GM18951 (cell line): ENCODE measurements around the gene ARHGAP6.
"Not testable (repeated sequence)": the region's sequence is repeated elsewhere in the genome, so short reads cannot be mapped to it uniquely, and the experiment has no call there.

ENCODE experiments used
- POLR2A ChIP-seq: IDR thresholded peaks from 4 replicates; pipeline ENCODE4 v1.6.1; 2011; ENCODE audit warnings: mild to moderate bottlenecking; ENCODE audit not compliant: insufficient read length, insufficient read depth; ENCODE audit errors: extremely low read depth
- in situ Hi-C: fragments of 300-500 bp; cut with MboI; formaldehyde crosslinking; loops from one replicate; pipeline ENCODE4 v1.12.0; 2022; ENCODE audit warnings: low sequenced_read_pairs, mixed read lengths, inconsistent platforms; ENCODE audit not compliant: unreplicated experiment

ARHGAP6 gene

DNA sequence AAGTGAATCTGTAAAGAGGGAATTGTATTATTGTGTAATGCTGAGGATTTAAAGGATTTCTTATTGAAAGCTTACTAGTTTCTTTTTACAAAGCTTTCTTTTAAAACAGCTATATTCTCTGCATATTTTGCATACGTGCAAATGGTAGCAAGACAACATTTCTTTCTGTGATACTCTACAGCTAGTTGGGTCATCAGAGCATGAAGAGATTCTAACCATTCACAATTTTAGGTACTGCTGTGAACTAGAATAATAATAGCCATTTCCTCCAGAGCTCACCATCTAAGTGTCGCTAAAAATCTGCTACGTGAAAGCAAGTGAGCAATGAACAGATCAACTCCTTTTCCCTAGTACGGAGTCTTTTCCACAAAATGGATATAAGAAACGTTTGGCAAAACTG, 37.3 kb downstream of the ARHGAP6 start:
- TF ChIP-seq POLR2A, result no peak
- in situ Hi-C loops, result no loop called here

DNA sequence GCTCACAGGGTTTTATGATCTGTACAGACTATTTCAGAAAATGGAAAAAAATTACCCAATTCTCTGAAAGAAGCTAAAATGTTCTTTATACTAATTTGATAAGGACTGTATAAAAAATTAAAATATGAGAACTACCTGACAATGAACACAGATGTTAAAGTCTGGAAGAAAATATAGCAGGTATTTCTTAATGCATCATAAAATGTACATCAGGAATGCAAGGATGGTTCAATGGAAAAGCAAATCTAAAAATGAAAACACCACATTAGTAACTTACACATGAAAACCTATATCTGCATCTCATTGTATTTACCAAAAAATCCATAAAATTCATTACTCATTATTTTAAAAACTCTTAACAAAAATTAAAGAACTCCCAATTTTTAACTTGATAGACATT, 39.4 kb downstream of the ARHGAP6 start:
- in situ Hi-C loops, result no loop called here
- TF ChIP-seq POLR2A, result no peak

DNA sequence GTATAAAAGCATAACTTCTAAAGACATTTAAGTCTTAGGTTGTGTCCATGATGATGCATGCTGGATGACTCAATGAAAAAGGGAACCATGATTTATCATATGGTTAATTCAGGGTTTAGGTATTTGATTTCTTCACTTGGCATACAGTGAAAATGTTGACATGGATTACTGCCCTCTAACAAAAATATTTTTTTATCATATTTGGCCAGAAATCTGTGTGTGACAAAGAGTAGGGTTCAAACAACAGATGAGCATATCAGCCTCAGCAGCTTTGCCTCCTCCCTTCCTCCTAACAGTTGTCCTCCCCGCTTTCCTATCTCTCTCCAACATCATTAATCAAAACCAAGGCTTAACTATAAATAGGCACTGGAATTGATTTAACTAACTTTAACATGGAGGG, 46.3 kb downstream of the ARHGAP6 start:
- in situ Hi-C loops, result no loop called here

GRCh38 chrX:11614253-11614652, 51.5 kb downstream of the ARHGAP6 start:
- in situ Hi-C loops, result not testable (repeated sequence)

More for the DNA sequence above, 46.3 kb downstream of the ARHGAP6 start:
- TF ChIP-seq POLR2A, result no peak

DNA sequence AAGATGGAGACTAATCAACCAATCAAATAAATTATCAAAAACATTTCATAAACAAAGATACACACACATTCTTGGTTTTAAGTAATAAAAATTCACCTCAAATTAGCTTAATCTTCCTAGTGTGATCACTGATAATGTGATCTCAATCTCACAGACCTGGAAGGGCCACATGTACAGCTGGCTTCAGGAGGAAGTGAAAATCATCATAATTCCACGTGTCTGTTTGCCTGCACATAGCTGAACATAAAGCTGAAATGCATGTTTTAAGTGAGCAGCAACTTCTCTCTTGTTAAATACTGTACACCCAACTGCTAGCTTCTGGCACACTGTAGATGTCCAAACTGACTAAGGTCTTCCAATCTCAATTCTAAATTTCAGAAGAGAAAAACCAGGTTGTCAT, 53.8 kb downstream of the ARHGAP6 start:
- TF ChIP-seq POLR2A, result no peak
- in situ Hi-C loops, result no loop called here

GRCh38 chrX:11611161-11611560, 54.6 kb downstream of the ARHGAP6 start:
- in situ Hi-C loops, result no loop called here
- TF ChIP-seq POLR2A, result no peak

- no peak for TF ChIP-seq POLR2A
- in situ Hi-C loops, result no loop called here
Measured at GRCh38 chrX:11609109-11609508, 56.6 kb downstream of the ARHGAP6 start.

GRCh38 chrX:11606408-11606807, 59.3 kb downstream of the ARHGAP6 start:
- in situ Hi-C loops, result no loop called here

GRCh38 chrX:11600578-11600977, 65.1 kb downstream of the ARHGAP6 start:
- no peak for TF ChIP-seq POLR2A
- in situ Hi-C loops, result no loop called here

More at GRCh38 chrX:11606408-11606807, 59.3 kb downstream of the ARHGAP6 start:
- no peak for TF ChIP-seq POLR2A

DNA sequence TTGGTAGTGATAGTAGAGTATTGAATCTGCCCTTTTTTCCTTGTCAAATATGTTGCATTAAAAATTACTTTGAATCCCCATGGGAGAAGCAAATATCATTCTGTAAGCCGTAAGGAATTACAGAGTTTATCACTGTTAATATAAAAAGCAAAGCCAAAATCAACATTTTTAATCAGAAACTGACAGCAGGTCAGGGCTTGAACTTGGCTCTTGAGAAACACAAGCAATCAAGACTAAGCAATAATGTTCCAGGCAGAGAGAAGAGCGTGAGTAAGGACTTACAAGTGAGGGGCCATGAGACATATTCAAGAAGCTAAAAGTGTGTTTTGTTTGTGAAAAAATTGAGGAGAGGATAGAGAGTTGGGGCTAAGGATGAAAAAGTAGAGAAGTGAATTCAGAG, 68.2 kb downstream of the ARHGAP6 start:
- TF ChIP-seq POLR2A, result no peak
- in situ Hi-C loops, result no loop called here

GRCh38 chrX:11591723-11592346, 73.9 kb downstream of the ARHGAP6 start:
- TF ChIP-seq POLR2A, result no peak
- in situ Hi-C loops, result no loop called here

DNA sequence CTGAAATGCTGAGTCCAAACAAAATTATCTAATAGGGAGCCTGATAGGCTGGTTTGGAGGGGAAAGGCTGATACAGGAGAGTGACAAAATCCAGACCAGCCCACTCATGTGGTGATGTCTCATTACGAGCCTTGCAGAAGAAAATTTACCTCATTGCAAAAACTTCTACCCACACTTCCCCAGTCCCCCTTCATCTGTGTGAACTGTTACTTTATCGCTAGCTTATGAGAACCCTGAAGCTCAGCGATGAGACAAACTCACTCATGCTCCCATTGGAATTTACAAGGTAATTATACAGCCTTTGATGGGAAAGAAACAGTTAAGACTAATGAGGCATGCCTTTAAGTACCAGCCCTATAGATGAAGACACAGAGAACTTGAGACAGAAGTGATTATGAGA, 76.1 kb downstream of the ARHGAP6 start:
- TF ChIP-seq POLR2A, result no peak
- in situ Hi-C loops, result no loop called here

DNA sequence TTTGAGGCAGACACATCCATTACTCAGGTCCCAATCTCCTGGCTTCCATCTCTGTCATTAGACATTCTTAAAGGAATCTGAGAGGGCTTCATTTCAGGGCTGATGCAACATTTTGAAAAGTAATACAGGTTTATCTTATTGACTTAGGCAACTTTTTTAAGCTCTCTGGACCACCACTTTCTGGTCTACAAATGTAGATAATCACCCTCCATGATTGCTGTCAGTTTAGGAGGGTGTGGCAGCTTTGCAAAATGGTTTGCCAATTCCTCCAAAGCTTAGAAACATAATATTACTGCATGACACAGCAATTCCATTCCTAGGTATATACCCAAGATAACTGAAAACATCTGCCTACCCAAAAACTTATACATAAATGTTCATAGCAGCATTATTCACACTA, 77.6 kb downstream of the ARHGAP6 start:
- no peak for TF ChIP-seq POLR2A
- in situ Hi-C loops, result no loop called here

DNA sequence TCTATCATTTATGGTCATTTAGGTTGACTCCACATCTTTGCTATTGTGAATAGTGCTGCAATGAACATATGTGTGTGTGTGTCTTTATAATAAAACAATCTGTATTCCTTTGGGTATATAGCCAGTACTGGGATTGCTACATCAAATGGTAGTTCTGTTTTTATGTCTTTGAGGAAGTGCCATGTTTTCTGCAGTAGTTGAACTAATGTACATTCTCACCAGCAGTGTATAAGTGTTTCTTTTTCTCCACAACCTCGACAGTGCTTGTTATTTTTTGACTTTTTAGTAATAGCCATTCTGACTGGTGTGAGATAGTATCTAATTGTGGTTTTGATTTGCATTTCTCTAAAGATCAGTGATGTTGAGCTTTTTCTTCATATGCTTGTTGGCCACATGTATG, 80.5 kb downstream of the ARHGAP6 start:
- in situ Hi-C loops, result no loop called here
- TF ChIP-seq POLR2A, result no peak

GRCh38 chrX:11580789-11581188, 84.9 kb downstream of the ARHGAP6 start:
- no peak for TF ChIP-seq POLR2A
- in situ Hi-C loops, result no loop called here
